A549 (cell line): Measurements from ENCODE around the gene SLC9A2.

Experiments
- CTCF ChIP-seq: fragments of >200 bp; sonication (Bioruptor Twin); formaldehyde crosslinking; IDR thresholded peaks from 3 replicates; pipeline ENCODE4 v1.5.1; 2016
- PHF8 ChIP-seq: fragments of 200-600 bp; sonication (generic); IDR thresholded peaks from 2 replicates; pipeline ENCODE4 v1.6.1; 2016; ENCODE audit warnings: low read depth, mild to moderate bottlenecking, antibody characterized with exemption, moderate library complexity, borderline replicate concordance
- POLR2A ChIP-seq: IDR thresholded peaks from 2 replicates; pipeline ENCODE4 v1.6.1; 2012; ENCODE audit warnings: mild to moderate bottlenecking, low read length
- RAD21 ChIP-seq, 2 experiments: fragments of >200 bp in 1 of 2; sonication (Bioruptor Twin) in 1 of 2; formaldehyde crosslinking in 1 of 2; IDR thresholded peaks in 1 of 2; conservative IDR thresholded peaks in 1 of 2; 2 replicates in 1 of 2; 3 replicates in 1 of 2; pipeline ENCODE4 v1.6.1; 2012 to 2018; ENCODE audit warnings: inconsistent platforms in 1 of 2
- TP53 ChIP-seq: fragments of 250-450 bp; sonication (Bioruptor Pico); IDR thresholded peaks from 2 replicates; pipeline ENCODE4 v1.5.0; 2021; ENCODE audit warnings: mild to moderate bottlenecking, moderate library complexity

DNA sequence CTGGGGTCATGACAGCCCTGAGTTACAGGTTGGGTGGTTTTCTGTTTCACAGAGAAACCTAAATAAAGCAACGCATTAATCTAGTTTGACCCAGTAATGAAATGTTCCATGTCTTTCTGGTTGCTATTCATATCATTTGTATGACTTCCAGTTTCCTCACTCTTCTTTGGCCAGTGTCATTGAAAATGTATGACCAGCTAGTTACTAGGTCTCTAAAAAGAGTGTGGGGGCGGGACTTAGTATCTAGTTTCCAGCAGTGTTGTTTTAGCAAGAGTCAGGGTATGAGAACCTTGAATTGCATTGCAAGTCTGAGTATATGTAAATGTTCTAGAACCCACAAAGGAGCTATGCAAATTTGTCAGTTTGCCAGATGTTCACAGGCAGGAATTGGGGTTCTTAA, 47.7 kb downstream of the SLC9A2 start:
- TF ChIP-seq PHF8 (no peak), CTCF (no peak), POLR2A (no peak), RAD21 (conservative IDR thresholded peaks at IDR 0.05 in 1 of 2, IDR thresholded peaks at IDR 0.05 in 1 of 2) (no peak), TP53 (CRISPR knock-in tag) (no peak)
